K562 (cell line): ENCODE results near the gene NCAPD2. TPM values are rescaled to one million over a fixed set of nuclear protein-coding genes. Genes with fewer than 3 reads are reported as not detected.
A peak's percentile ranks its signal among the peaks of the same experiment; 100 is the strongest.

Experiments used
- BCOR ChIP-seq: fragments of 450-650 bp; IDR thresholded peaks from 2 replicates; pipeline ENCODE4 v1.6.1; 2016
- CEBPZ ChIP-seq: fragments of 150-350 bp; IDR thresholded peaks from 2 replicates; pipeline ENCODE4 v1.6.1; 2014; ENCODE audit warnings: low read depth, mild to moderate bottlenecking, low read length, borderline replicate concordance
- COPS2 ChIP-seq: fragments of 450-650 bp; conservative IDR thresholded peaks from 2 replicates; pipeline ENCODE4 v1.6.1; 2016; ENCODE audit warnings: mild to moderate bottlenecking, moderate library complexity
- E2F4 ChIP-seq: sonication (generic); formaldehyde crosslinking; IDR thresholded peaks from 2 replicates; pipeline ENCODE4 v1.8.0; 2022; ENCODE audit warnings: mild to moderate bottlenecking, low read depth, missing genetic modification reagents
- EP300 ChIP-seq: IDR thresholded peaks from 2 replicates; pipeline ENCODE4 v1.6.1; 2012; ENCODE audit warnings: low read length, improper control_type of control experiment
- ETV6 ChIP-seq, 3 experiments: fragments of 150-350 bp in 1 of 3; sonication (generic) in 1 of 3; formaldehyde crosslinking in 1 of 3; IDR thresholded peaks; 2 replicates each; pipeline versions ENCODE4 v1.6.1 to v1.8.0; 2014 to 2022; ENCODE audit warnings: borderline replicate concordance in 2 of 3, low read depth in 2 of 3, antibody characterized with exemption in 1 of 3, low read length in 1 of 3, mild to moderate bottlenecking in 1 of 3, missing genetic modification reagents in 1 of 3
- GMEB1 ChIP-seq: fragments of 250-450 bp; sonication (Bioruptor Pico); IDR thresholded peaks from 2 replicates; pipeline ENCODE4 v1.4.0; 2020; ENCODE audit warnings: mild to moderate bottlenecking
- HMG20A ChIP-seq: fragments of 450-650 bp; formaldehyde crosslinking; conservative IDR thresholded peaks from 2 replicates; pipeline ENCODE4 v1.4.0; 2020; ENCODE audit warnings: mild to moderate bottlenecking, mixed read lengths
- KLF6 ChIP-seq: fragments of 250-450 bp; sonication (Bioruptor Pico); IDR thresholded peaks from 2 replicates; pipeline ENCODE4 v1.4.0; 2020; ENCODE audit warnings: mild to moderate bottlenecking, moderate library complexity, borderline replicate concordance
- L3MBTL2 ChIP-seq: fragments of 450-650 bp; IDR thresholded peaks from 2 replicates; pipeline ENCODE4 v1.6.1; 2016; ENCODE audit warnings: mild to moderate bottlenecking, moderate library complexity
- PHB ChIP-seq: fragments of 250-450 bp; sonication (Bioruptor Pico); IDR thresholded peaks from 2 replicates; pipeline ENCODE4 v1.5.0; 2021
- PHF21A ChIP-seq: fragments of 450-650 bp; IDR thresholded peaks from 2 replicates; pipeline ENCODE4 v1.6.1; 2017; ENCODE audit warnings: low read depth, borderline replicate concordance
- PRMT5 ChIP-seq: sonication (generic); formaldehyde crosslinking; IDR thresholded peaks from 2 replicates; pipeline ENCODE4 v1.5.0; 2020; ENCODE audit warnings: missing genetic modification reagents
- RAD51 ChIP-seq: fragments of 450-650 bp; IDR thresholded peaks from 2 replicates; pipeline ENCODE4 v1.7.1; 2016; ENCODE audit warnings: low read depth, mild to moderate bottlenecking, borderline replicate concordance
- RFX7 ChIP-seq: fragments of 250-450 bp; sonication (Bioruptor Pico); IDR thresholded peaks from 2 replicates; pipeline ENCODE4 v1.5.1; 2021; ENCODE audit warnings: mild to moderate bottlenecking
- SP1 ChIP-seq: sonication (generic); formaldehyde crosslinking; IDR thresholded peaks from 2 replicates; pipeline ENCODE4 v1.8.1; 2022; ENCODE audit warnings: mild to moderate bottlenecking, missing genetic modification reagents
- U2AF1 ChIP-seq: fragments of 200-400 bp; formaldehyde crosslinking; optimal IDR thresholded peaks from 2 replicates; pipeline ENCODE3; 2017; ENCODE audit warnings: mild to moderate bottlenecking, low read depth, low read length, moderate library complexity
- ZBTB43 ChIP-seq: sonication (generic); formaldehyde crosslinking; IDR thresholded peaks from 2 replicates; pipeline ENCODE4 v1.8.0; 2023; ENCODE audit warnings: mild to moderate bottlenecking, missing genetic modification reagents
- ZC3H8 ChIP-seq: fragments of 450-650 bp; IDR thresholded peaks from 2 replicates; pipeline ENCODE4 v1.6.1; 2017
- ZNF589 ChIP-seq: fragments of 200-800 bp; sonication (Bioruptor generic); IDR thresholded peaks from 2 replicates; pipeline ENCODE4 v1.6.1; 2016; ENCODE audit warnings: low read depth, missing genetic modification characterization, missing compliant biosample characterization
- ZNF699 ChIP-seq: fragments of 250-450 bp; sonication (Bioruptor Pico); IDR thresholded peaks from 2 replicates; pipeline ENCODE4 v1.8.0; 2021; ENCODE audit warnings: mild to moderate bottlenecking, moderate library complexity; ENCODE audit not compliant: insufficient replicate concordance
- polyA plus RNA-seq, 8 experiments: library from polyadenylated mRNA; depleted of rRNA in 4 of 8; stranded (reverse) in 5 of 8; unstranded in 3 of 8; fragments of >200 nt; fragmentation: Nextera tagmentation in 2 of 8; fragmentation: Illumina TruSeq in 1 of 8; extraction: Ambion mirVana in 2 of 8; extraction: Trizol in 1 of 8; gene quantifications; 2 replicates each; pipeline versions ENCODE4 v1.2.1 to v1.2.3, GENCODE V29; 2011 to 2014; ENCODE audit warnings: inconsistent platforms in 1 of 8, missing spikeins in 1 of 8
- total RNA-seq, 7 experiments: library from RNA; depleted of rRNA in 6 of 7; stranded (reverse); fragments of >200 nt in 6 of 7; fragmentation: Illumina TruSeq in 2 of 7; extraction: Trizol in 2 of 7; gene quantifications; 2 replicates each; pipeline versions ENCODE4 v1.2.1 to v1.2.3, GENCODE V29; 2011 to 2021; ENCODE audit warnings: low replicate concordance in 1 of 7

Gene NCAPD2
- total and polyA plus RNA-seq, 9 of the 15 experiments (the other 6 are each of a cell fraction or from before 2014, with no cell fraction given): 16.9 to 93.7 (median 68.3) TPM

GRCh38 chr12:6533923-6534694, 40.2 kb downstream of the NCAPD2 start, which contains the start of gene GAPDH (continued):
- no peak for TF ChIP-seq ZBTB43 (CRISPR knock-in tag)
- TF ChIP-seq RFX7 (CRISPR knock-in tag): no peak
- no peak for TF ChIP-seq COPS2
- TF ChIP-seq E2F4: peak; percentile 50; the same call in 1 of the 2 replicates
- no peak for TF ChIP-seq KLF6
- no peak for TF ChIP-seq BCOR
- no peak for TF ChIP-seq HMG20A (CRISPR knock-in tag)
- no peak for TF ChIP-seq EP300
- no peak for TF ChIP-seq ZNF589 (CRISPR knock-in tag)
- TF ChIP-seq CEBPZ: no peak
- TF ChIP-seq ZC3H8: no peak
- no peak for TF ChIP-seq ETV6 (IDR thresholded peaks at IDR 0.05; ENCODE audit: borderline replicate concordance in 1 of 2, low read depth in 2 of 2, low read length in 1 of 2)
- TF ChIP-seq ETV6 (CRISPR knock-in tag; IDR thresholded peaks at IDR 0.05; ENCODE audit: borderline replicate concordance): peak; percentile 80; the same call in 1 of the 2 replicates
- no peak for TF ChIP-seq GMEB1
- TF ChIP-seq PHF21A: peak; percentile 67; the same call in 1 of the 2 replicates
- no peak for TF ChIP-seq PHB (CRISPR knock-in tag)
- TF ChIP-seq L3MBTL2: peak; percentile 96
- no peak for TF ChIP-seq RAD51
- TF ChIP-seq PRMT5: 0 out of 2 replicates have a peak, but pooled peaks have one; percentile 83
- TF ChIP-seq ZNF699 (CRISPR knock-in tag): no peak
- TF ChIP-seq U2AF1: no peak
- peak; percentile 47; the same call in 1 of the 2 replicates for TF ChIP-seq SP1
